Jurkat, Clone E6-1 (cell line): Measurements from ENCODE around the gene NDUFV3.
A peak's percentile ranks its signal among the peaks of the same experiment; 100 is the strongest.
"Not testable (repeated sequence)": the region's sequence is repeated elsewhere in the genome, so short reads cannot be mapped to it uniquely, and the experiment has no call there.

ENCODE experiments used
- DNase-seq: peaks from one replicate; pipeline ENCODE4 v3.0.0-alpha.2; 2011; ENCODE audit warnings: low read depth, low spot score
- H3K4me3 ChIP-seq: 2 replicates; pipeline ENCODE4 v1.5.1; 2011; ENCODE audit warnings: mild to moderate bottlenecking, low read length, control low read depth, moderate library complexity

The NDUFV3 gene

GRCh38 chr21:42878993-42879787, 13.9 kb upstream of the NDUFV3 start, which contains the start of gene WDR4:
Gene WDR4 (minus strand): TSS chr21:42879539. CDS start chr21:42879495, 44 bp downstream.
- DNase-seq = peak; percentile 96
- peak within 1 kb of the TSS; percentile 97 for H3K4me3 ChIP-seq

- peak overlapping the region; percentile 97 for H3K4me3 ChIP-seq
Observed at GRCh38 chr21:42880352-42880751, 12.8 kb upstream of the NDUFV3 start.

GRCh38 chr21:42883921-42884320, 9.2 kb upstream of the NDUFV3 start:
- no peak for DNase-seq
- H3K4me3 ChIP-seq = no peak overlapping the region

More at GRCh38 chr21:42880352-42880751, 12.8 kb upstream of the NDUFV3 start:
- DNase-seq = no peak

GRCh38 chr21:42887326-42887725, 5.8 kb upstream of the NDUFV3 start:
- H3K4me3 ChIP-seq = no peak overlapping the region

GRCh38 chr21:42892582-42892930, 553 bp upstream of the NDUFV3 start:
- no peak for DNase-seq
- peak overlapping the region; percentile 76 for H3K4me3 ChIP-seq

More at GRCh38 chr21:42887326-42887725, 5.8 kb upstream of the NDUFV3 start:
- no peak for DNase-seq

- DNase-seq = no peak
Observed at GRCh38 chr21:42900446-42900845, 7.3 kb downstream of the NDUFV3 start.

GRCh38 chr21:42903817-42904216, 10.7 kb downstream of the NDUFV3 start:
- no peak for DNase-seq
- H3K4me3 ChIP-seq = no peak overlapping the region

More at GRCh38 chr21:42900446-42900845, 7.3 kb downstream of the NDUFV3 start:
- no peak overlapping the region for H3K4me3 ChIP-seq

- no peak overlapping the region for H3K4me3 ChIP-seq
- DNase-seq = no peak
Observed at GRCh38 chr21:42905195-42905594, 12.1 kb downstream of the NDUFV3 start.

- no peak for DNase-seq
Observed at GRCh38 chr21:42906233-42906632, 13.1 kb downstream of the NDUFV3 start.

GRCh38 chr21:42908484-42908883, 15.4 kb downstream of the NDUFV3 start:
- DNase-seq, H3K4me3 ChIP-seq: not testable (repeated sequence)

More at GRCh38 chr21:42906233-42906632, 13.1 kb downstream of the NDUFV3 start:
- no peak overlapping the region for H3K4me3 ChIP-seq

- DNase-seq, H3K4me3 ChIP-seq: not testable (repeated sequence)
Observed at GRCh38 chr21:42911920-42912319, 18.8 kb downstream of the NDUFV3 start.

GRCh38 chr21:42913476-42913875, 20.4 kb downstream of the NDUFV3 start:
- no peak overlapping the region for H3K4me3 ChIP-seq

GRCh38 chr21:42918291-42918690, 25.2 kb downstream of the NDUFV3 start:
- H3K4me3 ChIP-seq = no peak overlapping the region
- DNase-seq = no peak

More at GRCh38 chr21:42913476-42913875, 20.4 kb downstream of the NDUFV3 start:
- DNase-seq = no peak

- DNase-seq = no peak
- H3K4me3 ChIP-seq = no peak overlapping the region
Observed at GRCh38 chr21:42921927-42922326, 28.8 kb downstream of the NDUFV3 start.

- H3K4me3 ChIP-seq = no peak overlapping the region
- no peak for DNase-seq
Observed at GRCh38 chr21:42922918-42923317, 29.8 kb downstream of the NDUFV3 start.

- peak overlapping the region; percentile 46 for H3K4me3 ChIP-seq
- peak; percentile 99 for DNase-seq
Observed at GRCh38 chr21:42923553-42924432, 30.7 kb downstream of the NDUFV3 start.

GRCh38 chr21:42924433-42924751, 31.3 kb downstream of the NDUFV3 start:
- DNase-seq = no peak
- peak overlapping the region; percentile 46 for H3K4me3 ChIP-seq

GRCh38 chr21:42925114-42925926, 32.2 kb downstream of the NDUFV3 start, which contains the start of gene ERVH48-1:
Gene ERVH48-1 (minus strand): TSS chr21:42925630. CDS start chr21:42919006, 6,624 bp downstream.
- peak within 1 kb of the TSS; percentile 46; the same call in 1 of the 2 replicates for H3K4me3 ChIP-seq
- DNase-seq = peak; percentile 60
